ENCODE data around the gene TBATA.

Gene TBATA, protein sequence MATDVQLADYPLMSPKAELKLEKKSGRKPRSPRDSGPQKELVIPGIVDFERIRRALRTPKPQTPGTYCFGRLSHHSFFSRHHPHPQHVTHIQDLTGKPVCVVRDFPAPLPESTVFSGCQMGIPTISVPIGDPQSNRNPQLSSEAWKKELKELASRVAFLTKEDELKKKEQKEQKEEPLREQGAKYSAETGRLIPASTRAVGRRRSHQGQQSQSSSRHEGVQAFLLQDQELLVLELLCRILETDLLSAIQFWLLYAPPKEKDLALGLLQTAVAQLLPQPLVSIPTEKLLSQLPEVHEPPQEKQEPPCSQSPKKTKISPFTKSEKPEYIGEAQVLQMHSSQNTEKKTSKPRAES

DNA sequence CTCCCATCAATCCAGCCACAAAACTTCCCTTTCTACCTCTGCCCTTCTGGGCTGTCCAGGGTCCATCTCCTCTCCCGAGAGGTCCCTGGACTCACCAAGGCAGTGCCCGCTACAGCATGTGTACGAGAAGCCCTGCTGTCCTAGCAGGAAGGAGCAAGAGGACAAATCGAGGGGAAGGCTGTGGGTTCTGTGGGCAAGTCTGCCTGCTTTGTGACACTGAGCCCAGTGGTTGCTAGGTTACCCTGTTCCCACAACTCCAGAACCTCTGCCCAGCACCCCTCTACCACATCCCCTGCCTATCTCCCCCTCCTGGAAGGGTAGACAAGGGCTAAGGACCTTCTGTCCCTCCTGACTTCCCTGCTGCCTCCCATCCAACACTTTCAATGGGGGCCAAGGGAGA, at the start of gene TBATA:
Gene TBATA, minus strand, starts transcription at position 188 of the 400 bp plus-strand sequence. CDS start 1,998 bp downstream, outside the sequence.
- DNase-seq: no peak

DNA sequence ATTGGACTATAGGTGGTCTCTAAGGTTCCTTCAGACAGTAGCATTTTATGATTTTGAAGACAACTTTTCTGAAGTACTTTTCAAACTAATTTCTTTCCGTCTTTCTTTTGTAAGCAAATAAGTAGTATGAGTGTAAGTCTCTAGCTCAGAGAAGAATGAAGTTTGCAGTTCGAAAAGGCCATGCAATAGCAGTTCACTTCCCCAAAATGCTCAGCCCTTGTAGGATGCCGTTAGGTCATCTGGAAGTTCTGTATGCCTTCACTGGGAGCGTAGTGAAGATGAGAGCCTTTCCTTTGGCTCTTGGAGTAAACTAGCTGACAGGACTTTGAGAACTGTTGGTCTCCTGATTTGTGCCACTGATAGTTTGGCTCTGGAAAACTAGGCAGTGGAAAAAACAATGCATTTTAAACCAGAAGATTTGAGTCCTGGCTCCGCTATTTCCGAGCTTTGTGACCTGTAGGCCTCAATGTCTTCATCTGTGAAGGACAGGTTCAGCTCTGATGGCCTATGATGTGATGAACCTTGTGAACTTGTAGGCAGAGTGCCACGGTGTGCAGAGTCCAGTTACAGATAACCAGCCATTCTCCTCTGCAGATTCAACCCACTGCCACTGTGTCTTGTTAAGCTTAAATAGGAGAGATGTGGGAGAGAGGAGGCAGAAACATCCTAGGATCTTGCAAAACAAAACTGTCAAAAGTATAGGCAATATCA, 49.4 kb upstream of the TBATA start:
- DNase-seq: no peak

DNA sequence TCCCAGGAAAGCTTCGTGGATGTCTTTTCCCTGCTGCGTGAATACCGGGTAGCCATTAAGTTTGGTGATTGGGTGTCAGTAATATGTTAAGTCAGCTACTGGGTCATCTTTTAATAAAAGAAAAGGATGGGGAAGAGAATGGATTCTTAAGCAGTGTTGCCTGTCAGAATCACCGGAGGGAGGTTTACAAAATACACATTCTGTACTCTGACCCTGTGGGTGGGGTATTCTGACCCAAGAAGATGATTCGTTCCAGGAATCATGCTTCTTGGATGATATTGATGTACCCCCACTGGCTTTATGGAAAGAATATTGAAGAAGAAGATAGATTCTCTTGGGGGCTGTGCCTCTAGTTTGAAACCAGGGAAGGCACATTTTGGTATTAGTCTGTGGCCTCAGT, 48.8 kb upstream of the TBATA start:
- no peak for DNase-seq

DNA sequence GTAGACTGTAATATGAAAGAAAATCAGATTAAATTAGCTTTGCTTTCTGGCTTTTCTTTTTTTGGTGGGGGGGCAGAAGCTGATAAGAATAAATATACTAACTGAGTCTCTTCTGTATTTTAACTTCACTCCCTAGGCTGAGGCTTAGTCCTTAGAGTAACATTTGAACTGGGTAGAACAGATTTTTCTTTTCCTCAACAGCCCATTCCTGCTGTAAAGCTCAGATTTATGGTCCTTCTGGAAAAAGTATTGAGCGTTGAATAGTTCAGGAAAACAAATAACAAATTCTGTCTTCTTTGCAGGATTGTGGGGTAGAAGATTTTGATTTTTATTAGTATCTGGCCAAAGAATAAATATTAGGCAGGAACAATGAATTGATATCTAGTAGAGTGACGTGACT, 48.4 kb upstream of the TBATA start:
- no peak for DNase-seq

DNA sequence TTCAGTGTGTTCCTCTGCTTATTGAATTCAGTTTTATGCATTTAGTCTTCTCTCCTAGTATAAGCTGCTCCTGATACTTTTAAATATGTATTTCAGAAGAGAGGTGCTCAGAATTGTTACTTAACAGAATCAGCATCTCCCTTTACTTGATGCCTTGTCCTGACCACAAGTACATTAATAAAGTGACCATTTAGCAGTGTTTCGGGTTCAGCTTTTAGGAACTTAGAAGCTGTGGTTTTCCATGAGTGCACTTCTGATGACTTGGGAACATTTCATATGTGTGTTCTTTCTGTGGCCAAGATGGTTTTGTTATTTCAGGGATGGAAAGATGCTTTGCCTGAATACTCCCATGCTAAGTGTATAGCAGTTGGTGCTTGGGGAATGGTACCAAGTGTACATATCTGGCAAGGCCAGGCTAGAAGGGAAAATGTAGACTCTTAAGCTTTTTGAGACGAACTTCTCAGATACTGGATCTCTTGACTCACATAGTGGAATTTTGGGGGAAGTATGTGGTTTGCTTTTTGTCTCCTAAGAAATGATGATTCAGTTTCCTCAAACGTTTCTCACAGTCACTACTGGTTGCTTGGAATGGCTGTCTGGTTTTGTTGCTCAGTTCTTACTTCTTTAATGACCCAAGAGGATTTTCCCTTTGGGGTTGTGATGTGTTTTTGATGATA, 47.8 kb upstream of the TBATA start:
- no peak for DNase-seq

DNA sequence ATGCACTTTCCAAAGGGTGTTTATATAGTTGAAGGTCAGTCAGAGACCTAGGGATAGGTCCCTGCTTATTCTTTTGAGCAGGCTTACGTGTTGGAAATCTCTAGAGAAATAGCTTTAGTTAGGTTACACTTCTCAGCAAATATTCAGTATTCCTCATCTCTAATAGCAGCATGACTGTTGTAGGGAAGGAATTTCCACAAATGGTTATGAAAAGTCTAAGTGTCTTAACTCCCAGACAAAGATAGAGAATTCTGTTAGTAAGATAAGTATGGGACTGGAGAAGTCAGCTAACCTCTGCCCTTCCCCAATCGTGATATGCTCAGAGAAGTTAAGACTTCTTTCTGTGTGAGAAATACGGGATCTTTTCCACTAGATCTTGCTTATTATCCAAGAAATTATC, 47.0 kb upstream of the TBATA start:
- no peak for DNase-seq

DNA sequence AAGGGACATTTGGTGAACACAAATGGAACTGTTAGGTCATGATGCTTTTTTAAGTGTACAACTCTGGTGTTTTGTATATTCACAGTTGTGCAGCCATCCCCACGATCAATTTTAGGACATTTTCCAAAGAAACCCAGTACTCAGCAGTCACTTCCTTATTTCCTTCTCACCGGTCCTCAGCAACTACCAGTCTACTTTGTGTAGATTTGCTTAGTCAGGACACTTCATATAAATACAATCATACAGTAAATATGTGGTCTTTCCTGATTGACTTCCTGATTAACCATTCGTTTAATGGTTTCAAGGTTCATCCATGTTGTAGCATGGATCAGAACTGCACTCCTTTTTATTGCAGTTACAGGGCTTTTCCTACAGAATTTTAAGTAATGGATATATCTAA, 45.0 kb upstream of the TBATA start:
- DNase-seq: no peak

DNA sequence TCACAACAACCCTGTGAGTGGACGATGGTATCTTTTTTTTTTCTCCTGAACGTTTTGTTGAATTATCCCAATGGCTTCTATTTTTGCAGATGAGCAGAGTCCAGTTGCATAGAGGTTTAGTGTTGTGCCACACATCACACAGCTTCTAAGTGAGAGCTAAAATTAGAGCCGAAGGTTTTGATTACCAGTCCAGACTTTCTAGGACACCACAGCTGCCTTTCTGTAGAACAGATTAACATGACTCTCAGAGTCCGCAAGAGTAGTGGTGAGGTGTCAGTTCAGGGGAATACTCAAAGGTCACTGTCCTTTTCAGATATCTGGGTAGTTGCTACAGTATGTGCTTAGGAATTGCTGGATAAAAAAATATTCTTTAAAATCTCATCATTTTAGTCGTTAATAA, 44.4 kb upstream of the TBATA start:
- no peak for DNase-seq

DNA sequence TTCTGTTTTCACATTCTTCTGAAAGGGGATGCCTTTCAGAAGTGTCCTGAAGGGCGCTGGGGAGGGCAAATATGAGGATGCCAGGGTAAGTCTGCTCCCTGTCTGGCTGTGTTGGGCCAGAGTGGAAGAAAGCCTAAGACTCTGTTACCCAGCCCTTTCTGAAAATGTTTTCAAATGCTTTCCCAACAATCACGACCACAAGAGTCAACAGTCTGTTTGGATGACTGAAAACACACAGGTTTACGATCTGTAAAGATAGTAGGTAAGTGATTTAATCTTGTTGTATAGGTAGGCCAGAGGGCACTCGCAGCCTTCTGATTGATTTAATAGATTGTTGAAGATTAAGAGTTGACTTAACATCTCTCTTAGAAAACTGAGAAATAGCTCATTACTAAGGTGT, 43.7 kb upstream of the TBATA start:
- DNase-seq: no peak

DNA sequence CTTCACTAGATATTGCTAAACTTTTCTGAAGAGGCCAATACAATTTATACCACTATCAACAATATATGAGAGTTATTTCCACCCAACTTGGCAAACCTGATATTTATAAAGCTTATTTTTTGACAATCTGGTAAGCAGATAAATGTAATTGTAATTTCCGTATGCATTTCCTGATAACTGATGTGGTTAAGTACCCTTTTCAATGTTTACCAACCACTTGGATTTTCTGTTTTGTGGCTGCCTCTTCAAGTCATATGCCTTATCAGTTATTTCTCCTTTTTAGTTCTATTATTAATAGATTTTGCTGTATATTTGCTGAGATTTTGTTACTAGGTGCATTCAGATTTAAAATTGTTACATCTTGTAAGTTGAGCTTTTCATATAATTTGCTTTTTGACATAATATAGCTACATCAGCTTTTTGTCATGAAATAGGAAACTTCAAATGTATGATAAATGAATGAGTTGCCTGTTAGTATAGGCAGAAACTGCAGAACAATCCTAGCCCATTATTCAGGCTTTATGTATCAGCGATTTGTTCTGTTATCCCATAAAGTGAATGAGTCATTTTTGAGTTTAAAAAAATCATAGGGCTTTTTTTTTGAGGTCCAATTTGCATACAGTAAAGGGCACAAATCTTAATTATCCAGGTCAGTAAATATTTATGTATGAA, 42.0 kb upstream of the TBATA start:
- no peak for DNase-seq

DNA sequence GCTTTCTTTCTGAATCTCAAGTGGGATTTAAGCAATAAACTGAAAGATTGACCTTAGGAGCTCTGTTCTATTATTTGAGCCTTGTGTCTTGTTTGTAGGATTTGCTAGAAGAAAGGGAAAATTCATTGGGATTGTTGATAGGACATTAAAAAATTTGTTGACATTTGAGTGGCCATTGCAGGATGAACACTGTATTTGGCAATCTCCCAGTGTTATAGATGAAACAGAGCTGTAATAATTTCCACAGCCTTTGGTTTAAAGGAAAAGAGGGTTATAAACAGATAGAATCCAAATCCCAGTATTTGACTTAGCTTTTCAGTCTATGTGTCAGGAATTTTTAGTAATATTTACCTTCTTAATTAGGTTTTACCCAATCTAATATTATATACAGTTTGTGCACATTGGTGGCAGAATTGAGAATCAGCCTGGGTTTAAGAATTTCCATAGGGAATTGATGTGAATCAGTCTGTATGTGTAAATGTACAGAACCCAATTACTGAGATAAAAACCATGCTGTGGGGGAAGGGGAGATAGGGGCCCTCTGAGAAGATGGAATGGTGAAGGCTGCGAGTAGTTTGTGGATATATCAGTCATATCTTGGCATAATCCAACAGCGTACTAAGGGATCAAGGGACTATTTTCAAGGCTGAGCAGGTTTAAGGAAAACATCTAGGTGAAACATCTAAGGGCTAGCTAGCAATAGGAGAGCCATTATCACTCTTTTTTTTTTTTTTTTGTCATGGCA, 37.1 kb upstream of the TBATA start:
- no peak for DNase-seq

DNA sequence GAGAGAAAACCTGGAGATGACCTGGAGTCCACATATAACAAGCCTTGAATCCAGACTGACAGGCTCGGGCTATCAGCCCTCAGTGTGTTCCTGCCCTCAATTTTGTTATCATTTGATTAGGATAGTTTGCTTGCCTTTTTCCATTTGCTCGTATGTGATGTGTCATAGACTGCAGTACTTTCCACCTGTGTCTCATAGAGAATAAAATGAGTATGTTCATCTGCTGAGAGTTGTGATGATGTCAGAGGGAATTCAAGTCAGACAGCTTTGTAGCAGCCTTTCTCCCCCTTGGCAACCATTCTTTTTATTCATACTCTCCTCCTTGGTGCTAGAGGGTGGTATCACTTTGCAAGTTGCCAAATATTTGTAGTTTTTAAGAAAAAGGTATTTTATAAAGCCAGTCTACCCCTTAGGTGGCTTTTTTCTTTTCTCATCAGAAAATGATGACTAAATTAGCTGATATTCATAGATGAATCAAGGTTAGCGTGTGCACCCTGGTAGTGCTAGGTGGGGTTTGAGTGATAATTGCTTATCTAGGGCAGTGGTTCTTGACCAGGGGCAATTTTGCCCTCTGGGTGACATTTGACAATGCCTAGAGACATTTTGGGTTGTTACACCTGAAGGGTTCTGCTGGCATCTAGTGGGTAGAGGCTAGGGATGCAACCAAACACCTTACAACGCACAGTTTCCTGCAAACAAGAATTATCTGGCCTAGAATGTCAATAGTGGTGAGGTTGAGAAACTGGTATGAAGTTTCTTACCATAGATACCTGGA, 36.0 kb upstream of the TBATA start:
- DNase-seq: no peak

DNA sequence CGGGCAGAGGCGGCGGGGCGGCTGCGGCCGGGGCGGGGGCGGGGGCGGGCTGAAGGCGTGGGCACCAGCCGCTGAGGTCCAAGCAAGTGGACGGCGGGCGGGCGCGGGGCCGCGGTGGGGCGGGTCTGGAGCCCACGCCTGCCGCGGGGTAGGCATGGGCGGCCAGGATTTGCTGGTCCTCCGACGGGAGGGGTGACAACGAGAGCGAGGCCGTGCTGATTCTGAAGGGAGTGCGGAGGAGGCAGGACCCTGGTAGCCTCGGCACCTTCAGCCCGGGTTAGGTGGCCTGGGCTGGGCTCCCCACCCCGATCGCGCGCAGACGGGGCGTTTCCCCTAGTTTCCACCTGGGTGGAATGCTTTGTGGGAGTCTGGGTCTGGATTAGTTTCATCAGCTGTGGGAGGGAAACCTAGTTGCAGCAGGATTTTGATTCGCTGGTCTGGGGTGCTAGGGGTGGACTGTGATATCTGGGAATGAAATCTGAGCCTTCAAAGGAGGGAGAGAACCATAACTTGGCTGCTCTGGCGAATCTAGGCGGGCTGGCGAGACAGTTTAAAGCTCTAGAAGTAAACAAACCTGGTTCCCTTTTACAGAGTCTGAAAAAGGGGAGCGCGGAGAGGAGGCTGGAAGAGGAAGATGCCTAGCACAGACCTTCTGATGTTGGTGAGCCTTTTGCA, 31.2 kb upstream of the TBATA start:
- DNase-seq: peak in 1 of 2 experiments; percentile 45

DNA sequence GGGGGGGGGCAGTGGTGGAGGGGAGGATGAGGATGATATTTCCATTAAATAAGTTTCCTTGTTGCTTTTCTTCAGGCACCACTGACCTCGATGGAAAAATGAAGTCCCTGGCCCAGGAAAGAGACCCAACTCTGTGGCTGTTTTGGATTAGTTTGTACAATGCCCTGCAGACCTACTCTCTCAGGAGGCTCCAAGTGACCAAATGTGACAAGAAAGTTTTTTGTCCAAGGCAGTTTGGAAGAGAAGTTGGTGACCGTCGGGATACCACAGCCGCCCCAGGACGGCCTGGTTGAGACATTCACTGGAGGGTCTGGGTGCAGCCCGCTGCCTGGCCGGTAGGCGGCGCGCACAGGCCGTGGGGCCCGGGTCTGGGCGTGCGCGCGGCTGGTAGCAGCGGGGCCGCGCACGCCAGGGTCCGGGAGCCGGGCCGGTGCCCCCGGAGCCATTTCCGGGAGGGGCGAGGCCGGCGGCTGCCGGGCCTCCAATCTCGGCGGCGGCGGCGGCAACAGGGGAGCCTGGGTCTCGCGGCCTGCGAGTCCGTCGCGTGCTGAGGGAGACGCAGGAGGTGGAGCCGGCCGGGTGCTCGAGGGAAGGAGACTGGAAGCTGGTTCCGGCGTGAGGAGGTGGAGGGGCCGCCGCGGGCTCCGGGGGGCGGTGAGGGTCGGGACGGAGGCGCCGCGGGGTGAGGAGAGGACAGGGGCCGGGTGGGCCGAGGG, 30.5 kb upstream of the TBATA start, which contains the start of gene SGPL1:
Gene SGPL1, plus strand, starts transcription at position 445 of the 716 bp plus-strand sequence. CDS start 906 bp downstream, outside the sequence.
- DNase-seq: peak in 1 of 2 experiments; percentile 78

DNA sequence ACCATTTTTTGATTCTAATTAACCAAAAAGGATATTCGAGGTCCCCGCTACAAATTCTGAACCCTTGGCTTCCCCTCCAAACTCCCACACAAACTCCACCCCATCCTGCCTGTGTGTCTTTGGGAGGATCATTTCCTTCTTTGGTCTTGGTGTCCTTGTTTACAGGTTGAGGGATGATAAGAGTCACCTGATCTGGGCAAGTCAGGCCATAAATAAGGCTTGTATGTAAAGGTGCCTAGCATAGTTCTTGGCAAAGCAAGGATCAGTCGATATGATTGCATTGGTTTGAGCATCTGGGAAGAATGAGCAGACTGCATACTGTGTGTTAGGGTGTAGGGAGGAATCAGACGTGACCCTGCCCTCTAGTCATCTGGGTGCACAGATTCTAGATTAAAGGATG, 28.9 kb upstream of the TBATA start:
- no peak for DNase-seq

DNA sequence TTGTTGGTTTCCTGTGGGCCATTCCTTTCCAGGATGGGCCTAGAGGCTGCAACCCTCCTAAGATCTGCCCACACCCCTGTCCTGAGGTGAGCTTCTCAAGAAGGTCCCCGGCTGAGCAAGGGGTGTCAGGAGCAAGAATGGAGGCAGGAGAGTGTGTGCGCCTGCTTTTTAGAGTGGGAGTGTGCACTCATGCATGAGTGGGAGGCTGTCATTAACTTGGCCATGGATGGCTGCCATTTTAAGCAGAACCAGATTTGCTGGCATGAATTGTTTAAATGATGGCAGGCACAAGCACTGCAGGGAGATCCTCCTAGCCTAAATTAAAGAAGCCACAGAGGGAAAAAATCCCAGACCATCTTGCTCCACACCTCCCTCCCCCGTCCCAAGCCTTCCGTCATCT, 27.6 kb upstream of the TBATA start:
- peak in 1 of 2 experiments; percentile 21 for DNase-seq

DNA sequence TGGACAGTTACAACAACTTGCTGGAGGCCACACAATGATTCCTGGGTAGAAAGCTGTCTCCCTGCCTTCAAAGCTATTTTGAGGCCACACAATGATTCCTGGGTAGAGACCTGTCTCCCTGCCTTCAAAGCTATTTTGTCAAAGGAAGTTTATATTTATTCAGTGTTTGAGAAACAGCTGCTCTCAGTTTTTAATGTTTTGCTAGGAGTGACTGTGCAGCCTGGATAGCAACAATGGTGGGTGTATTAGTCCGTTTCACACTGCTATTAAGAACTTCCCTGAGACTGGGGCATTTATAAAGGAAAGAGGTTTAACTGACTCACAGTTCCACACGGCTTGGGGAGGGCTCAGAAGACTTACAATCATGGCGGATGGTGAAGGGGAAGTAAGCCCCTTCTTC, 26.7 kb upstream of the TBATA start:
- DNase-seq: no peak

DNA sequence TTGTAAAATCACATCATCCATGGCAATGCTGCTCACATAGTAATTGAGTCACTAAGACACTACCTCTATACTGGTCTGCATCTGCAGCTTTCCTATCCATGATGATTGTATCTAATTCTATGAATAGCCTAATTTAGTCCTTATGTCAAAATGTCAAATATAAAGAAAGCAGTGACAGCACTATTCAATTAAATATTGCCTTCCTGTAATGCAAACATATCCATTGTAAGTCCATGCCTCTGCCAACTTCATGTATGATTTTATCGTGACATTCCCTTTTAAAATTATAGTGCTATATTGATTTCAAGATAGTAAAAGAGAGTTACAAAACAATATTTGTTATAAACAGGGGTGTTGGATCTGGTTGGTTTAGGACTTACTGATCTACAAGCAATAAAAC, 25.8 kb upstream of the TBATA start:
- no peak for DNase-seq

DNA sequence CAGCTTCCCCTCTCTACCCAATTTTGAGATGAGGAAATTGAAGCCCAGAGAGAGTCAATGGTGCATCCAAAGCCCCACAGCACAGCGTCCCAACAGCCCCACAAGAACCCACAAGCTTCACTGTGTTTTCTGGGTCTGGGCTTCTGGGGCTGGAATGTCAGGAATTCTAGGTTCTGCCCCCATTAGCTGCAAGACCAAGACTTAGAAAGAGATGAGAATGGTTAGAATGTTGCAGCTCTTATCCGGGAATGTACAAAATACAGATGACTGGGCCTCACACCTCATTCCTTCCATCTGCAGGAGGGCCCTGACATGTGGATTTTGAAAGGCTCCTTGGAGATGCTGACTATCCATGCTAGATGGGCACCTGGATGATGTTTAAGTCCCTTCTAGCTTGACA, 24.5 kb upstream of the TBATA start:
- no peak for DNase-seq

DNA sequence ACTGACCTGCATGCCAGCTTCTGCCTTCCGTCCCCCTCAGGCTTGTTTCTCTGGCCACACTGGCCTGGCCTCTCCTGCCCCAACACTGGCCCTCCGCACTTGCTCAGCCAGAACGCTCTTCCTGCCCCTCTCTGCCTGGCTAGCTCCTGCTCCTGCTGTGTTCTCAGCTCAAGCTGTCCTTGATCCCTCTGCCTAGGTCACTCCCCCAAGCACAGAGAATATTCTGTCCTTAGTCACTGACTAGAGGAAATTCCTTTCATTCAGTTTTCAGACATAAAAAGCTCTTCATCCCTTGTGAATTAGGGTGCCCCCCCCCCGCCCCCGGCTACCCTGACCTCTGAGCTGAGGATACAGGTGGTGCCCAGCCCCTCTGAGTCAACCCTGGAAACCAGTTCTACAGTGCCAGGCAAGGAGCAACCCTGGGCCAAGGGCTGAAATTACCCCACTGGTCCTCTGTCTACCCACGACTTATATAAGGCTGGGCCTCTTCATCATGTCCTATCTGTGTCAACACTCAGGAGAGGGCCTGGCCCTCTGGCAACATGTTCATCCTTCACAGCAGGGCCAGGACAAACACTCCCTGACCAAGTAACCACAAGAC, 23.9 kb upstream of the TBATA start:
- no peak for DNase-seq
